ENCODE measurements around the gene GSTM2.
"Not testable (repeated sequence)": the region's sequence is repeated elsewhere in the genome, so short reads cannot be mapped to it uniquely, and the experiment has no call there.

GSTM2 gene

DNA sequence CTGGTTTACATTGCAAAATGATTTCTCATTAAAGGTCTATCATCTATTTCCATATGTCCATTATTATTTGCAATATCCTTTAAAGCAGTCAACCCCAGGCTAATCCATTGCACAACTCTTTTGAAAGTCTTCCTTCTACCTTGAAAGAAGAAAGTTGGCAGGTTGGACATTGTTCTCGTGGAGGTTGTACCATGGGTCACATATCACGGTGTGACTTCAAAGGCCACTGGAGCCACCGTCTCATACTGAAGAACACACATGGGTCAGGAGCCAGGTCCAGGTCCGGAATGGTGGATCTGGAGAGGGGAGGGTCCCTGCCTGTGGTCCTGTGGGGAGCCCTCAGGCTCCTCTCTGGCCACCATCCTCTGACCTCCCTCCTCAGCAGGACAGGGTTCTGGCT, 18.0 kb downstream of the GSTM2 start:
- DNase-seq = not testable (repeated sequence)

DNA sequence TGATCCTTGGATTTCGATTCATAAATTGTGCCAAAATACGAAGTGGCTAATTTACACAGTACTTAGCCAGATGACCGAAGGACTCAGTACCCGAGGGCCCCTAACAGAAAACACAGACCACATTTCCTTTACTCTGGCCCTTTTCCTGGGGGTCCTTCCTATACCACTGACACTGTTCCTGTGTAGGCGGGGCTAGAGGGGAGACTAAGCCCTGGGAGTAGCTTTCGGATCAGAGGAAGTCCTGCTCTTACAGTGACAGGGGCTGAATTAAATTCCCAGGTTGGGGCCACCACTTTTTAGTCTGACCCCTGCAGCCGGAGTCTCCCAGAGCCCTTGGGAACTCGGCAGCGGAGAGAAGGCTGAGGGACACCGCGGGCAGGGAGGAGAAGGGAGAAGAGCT, 19.3 kb downstream of the GSTM2 start:
- DNase-seq = not testable (repeated sequence)

GRCh38 chr1:109687641-109688499, 20.0 kb downstream of the GSTM2 start, which contains the start of gene GSTM1:
GSTM1 (plus strand) TSS chr1:109687817; CDS start chr1:109687874, 57 bp downstream.
- no peak for DNase-seq

DNA sequence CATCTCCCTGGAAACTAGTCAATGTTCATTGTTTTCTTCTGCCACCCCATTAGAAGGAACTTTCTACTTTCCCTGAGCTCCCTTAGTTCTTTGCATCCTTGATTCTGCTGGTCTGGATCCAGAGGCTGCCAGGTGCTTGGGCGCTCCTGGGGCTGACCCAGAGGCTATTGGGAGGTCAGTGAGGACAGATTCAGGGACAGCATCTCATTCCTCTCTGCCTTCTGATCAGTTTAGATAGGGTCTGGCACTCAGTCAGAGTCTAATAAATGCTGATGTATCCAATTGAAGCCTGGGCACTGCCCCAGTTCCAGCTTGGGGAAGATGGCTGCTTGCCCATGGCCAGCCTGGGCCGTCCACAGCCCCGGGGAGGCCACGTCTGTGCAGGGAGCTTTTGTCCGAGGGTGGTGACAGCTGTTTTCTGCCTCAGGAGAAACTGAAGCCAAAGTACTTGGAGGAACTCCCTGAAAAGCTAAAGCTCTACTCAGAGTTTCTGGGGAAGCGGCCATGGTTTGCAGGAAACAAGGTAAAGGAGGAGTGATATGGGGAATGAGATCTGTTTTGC, 22.1 kb downstream of the GSTM2 start:
- DNase-seq = no peak

DNA sequence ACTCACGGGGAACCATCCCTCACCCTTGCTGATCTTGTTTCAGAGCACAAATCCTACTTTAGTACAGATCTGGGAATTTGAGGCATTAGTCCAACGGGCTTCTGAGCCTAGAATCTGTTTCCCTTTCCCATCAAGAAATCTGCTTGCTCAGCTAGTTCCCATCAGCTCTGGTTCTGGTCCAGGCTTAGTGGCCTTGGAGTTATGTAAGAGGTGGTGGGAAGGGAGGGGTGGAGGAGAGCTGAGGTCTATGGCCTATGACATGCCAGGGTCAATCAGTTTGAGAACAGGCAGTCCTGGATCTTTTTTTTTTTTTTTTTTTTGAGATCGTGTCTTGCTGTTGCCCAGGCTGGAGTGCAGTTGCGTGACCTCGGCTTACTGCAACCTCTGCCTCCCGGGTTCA, 23.9 kb downstream of the GSTM2 start:
- DNase-seq = no peak

DNA sequence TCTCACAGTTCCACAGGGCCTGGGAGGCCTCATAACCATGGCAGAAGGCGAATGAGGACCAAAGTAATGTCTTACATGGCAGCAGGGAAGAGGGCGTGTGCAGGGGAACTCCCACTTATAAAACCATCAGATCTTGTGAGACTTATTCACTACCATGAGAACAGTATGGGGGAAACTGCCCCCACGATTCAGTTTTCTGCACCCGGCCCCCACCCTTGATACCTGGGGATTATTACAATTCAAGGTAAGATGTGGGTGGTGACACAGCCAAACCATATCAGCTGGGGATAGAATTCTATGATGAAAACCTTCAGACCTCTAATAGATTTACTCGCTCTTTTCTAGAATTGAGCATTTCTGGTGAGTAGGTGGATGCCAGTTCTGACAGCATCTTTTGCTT, 26.5 kb downstream of the GSTM2 start:
- not testable (repeated sequence) for DNase-seq

- DNase-seq = not testable (repeated sequence)
Observed at GRCh38 chr1:109695138-109695537, 27.3 kb downstream of the GSTM2 start.

DNA sequence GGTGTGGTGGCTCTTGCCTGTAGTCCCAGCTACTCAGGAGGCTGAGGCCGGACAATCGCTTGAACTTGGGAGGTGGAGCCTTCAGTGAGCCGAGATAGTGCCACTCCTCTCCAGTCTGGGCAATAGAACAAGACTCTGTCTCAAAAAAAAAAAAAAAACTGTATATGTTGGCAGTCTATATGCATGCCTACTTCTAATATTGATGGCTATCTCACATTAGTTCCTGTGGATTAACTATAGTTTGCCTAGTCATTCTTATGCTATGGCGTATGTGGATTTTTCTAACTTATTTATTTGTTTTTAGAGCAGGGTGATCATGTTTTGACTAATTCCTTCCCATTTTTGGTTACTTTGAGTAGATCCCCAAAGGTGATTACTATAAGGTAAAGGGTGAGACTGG, 29.2 kb downstream of the GSTM2 start:
- DNase-seq = no peak

GRCh38 chr1:109697861-109698260, 30.0 kb downstream of the GSTM2 start:
- not testable (repeated sequence) for DNase-seq

- DNase-seq = not testable (repeated sequence)
Observed at GRCh38 chr1:109702940-109703339, 35.1 kb downstream of the GSTM2 start.

DNA sequence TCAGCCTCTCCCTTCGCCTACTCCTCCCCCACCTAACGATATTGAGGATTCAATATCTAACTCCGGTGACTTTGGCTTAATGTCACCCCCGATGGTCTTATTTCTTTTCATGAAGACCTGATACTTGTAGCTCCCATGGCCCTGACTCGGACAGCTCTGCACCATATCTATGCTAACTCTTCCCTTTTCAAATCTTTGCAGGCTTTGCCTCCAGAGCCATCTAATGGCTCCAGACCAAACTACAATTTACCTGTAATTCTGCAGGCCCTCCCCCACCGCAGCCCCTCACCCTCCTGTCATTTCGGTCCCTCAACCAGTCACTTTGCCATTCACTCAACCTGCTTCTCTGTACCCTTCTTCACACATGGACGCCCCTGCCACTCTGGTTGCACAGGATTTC, 36.3 kb downstream of the GSTM2 start:
- no peak for DNase-seq

- DNase-seq = no peak
Observed at GRCh38 chr1:109705411-109705810, 37.6 kb downstream of the GSTM2 start.

DNA sequence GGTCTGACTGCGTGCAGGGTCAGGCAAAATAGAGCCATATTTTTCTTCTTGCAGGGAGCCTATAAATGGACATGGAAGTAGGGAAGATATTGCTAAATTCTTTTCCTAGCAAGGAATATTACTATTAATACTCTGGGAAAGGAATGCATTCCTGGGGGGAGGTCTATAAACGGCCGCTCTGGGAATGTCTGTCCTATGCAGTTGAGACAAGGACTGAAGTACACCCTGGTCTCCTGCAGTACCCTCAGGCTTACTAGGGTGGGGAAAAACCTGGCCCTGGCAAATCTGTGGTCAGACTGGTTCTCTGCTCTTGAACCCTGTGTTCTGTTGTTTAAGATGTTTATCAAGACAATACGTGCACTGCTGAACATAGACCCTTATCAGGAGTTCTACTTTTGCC, 41.1 kb downstream of the GSTM2 start:
- DNase-seq = not testable (repeated sequence)

GRCh38 chr1:109709822-109710221, 42.0 kb downstream of the GSTM2 start:
- not testable (repeated sequence) for DNase-seq

GRCh38 chr1:109711593-109712320, 43.9 kb downstream of the GSTM2 start, which contains the start of gene GSTM5:
GSTM5 (plus strand) TSS chr1:109712251; CDS start chr1:109712313, 62 bp downstream.
- not testable (repeated sequence) for DNase-seq

DNA sequence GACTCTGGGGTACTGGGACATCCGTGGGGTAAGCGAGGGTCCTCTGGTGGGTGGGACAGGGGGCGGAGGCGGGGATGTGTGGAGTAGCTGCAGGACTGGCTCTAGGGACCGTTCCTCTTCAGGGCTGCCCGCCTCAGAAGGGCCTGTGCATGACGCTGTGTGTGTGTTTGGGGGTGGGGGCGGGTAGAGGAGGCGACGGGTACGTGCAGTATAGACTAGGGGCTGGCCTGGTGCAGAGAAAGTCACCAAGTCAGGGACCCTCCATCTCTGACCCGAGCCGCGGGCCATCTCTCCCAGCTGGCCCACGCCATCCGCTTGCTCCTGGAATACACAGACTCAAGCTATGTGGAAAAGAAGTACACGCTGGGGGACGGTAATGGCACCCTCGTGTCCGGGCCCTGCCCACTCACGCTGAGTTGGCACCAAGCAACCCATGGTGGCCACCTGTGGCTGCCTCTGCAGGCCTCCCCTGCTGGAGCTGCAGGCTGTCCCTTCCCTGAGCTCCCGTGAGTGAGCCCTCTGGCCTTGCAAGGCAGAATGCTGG, 44.5 kb downstream of the GSTM2 start:
- no peak for DNase-seq

GRCh38 chr1:109713636-109714035, 45.8 kb downstream of the GSTM2 start:
- no peak for DNase-seq

DNA sequence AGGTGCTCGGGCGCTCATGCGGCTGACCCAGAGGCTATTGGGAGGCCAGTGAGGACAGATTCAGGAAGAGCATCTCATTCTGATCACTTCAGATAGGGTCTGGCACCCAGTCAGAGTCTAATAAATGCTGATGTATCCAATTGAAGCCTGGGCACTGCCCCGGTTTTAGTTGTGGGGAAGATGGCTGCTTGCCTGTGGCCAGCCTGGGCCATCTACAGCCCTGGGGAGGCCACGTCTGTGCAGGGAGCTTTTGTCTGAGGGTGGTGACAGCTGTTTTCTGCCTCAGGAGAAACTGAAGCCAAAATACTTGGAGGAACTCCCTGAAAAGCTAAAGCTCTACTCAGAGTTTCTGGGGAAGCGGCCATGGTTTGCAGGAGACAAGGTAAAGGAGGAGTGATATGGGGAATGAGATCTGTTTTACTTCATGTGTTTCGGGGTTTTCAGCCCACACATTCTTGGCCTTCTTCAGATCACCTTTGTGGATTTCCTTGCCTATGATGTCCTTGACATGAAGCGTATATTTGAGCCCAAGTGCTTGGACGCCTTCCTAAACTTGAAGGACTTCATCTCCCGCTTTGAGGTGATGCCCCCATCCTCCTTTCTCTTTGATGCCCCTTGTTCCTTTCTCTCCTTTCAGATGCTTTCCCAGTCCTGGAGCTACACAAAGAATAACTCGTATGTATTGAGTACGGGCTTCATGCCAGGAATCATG, 47.0 kb downstream of the GSTM2 start:
- no peak for DNase-seq

DNA sequence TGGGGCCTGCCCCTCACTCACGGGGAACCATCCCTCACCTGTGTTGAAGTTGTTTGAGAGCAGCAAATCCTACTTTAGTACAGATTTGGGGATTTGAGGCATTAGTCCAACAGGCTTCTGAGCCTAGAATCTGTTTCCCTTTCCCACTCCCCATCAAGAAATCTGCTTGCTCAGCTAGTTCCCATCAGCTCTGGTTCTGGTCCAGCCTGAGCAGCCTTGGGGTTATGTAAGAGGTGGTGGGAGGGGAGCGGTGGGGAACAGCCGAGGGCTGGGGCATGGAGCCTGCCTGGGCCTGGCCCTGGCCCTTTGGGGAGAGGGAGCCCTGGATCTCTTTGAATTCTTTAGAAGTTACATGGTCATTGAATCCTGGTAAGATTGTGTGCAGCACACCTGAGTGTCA, 48.3 kb downstream of the GSTM2 start:
- DNase-seq = no peak

DNA sequence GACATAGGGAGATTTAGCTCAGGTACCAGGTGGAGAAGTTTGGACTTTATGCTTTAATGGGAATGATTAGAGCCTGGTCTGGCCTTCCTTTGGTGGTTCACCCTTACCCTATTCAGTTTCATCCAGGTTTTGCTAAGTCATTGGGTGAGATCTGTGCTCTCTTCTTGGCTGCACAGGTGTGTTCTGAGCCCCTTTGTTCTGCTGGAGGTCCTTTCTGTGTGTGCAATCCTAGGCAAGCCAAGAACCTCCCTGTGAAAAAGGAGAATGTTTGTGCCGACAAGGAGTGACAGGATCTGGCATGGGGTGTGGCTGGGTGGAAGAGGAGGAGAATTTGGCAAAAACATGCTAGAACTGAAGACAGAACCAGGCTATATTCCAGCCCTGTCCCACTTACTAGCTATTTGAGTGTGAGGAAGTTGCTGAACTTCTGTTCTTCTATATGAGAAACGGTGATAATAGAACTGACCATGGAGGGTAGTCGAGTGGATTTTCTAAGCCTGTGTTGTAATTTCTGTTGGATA, 48.8 kb downstream of the GSTM2 start:
- DNase-seq = no peak

DNA sequence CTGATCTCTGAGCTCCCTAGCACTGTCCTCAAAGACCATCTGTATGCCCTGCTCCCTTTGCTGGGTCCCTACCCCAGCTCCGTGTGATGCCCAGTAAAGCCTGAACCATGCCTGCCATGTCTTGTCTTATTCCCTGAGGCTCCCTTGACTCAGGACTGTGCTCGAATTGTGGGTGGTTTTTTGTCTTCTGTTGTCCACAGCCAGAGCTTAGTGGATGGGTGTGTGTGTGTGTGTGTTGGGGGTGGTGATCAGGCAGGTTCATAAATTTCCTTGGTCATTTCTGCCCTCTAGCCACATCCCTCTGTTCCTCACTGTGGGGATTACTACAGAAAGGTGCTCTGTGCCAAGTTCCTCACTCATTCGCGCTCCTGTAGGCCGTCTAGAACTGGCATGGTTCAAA, 49.9 kb downstream of the GSTM2 start:
- no peak for DNase-seq

GRCh38 chr1:109718495-109718894, 50.6 kb downstream of the GSTM2 start:
- DNase-seq = no peak
